Measurements from ENCODE around the gene CUX1.

Gene CUX1

DNA sequence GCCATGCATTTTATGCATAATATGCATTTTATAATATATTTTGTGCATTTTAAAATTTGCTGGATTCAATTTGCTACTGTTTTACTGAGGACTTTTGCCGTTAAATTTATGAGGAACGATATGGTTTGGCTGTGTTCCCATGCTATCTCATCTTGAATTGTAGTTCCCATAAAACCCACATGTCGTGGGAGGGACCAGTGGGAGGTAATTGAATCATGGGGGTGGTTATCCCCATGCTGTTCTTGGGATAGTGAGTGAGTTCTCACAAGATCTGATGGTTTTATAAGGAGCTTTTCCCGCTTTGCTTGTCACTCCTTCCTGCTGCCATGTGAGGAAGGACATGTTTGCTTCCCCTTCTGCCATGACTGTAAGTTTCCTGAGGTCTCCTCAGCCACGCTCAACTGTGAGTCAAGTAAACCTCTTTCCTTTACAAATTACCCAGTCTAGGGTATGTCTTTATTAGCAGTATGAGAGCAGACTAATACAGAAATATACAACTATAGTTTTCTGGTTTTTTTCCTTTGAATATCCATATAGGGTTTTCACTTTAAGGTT, 267.9 kb downstream of the CUX1 start:
- Histone ChIP-seq H3K4me3 (ENCODE audit: insufficient read length, low read depth) (no peak overlapping the region), H3K27me3 (ENCODE audit: insufficient read depth, insufficient read length) (no peaks in the 10 kb centered on the region), H3K36me3 (ENCODE audit: insufficient read depth, insufficient read length, low read length) (peaks cover 6% of the 10 kb centered on the region), H3K9me3 (ENCODE audit: insufficient read depth, low read length) (peaks cover 9% of the 10 kb centered on the region), H3K4me1 (ENCODE audit: insufficient read depth, insufficient read length) (peaks cover 3% of the 10 kb centered on the region), H3K9ac (ENCODE audit: insufficient read length, low read depth) (no peak overlapping the region)
- no peak for DNase-seq (ENCODE audit: low read depth, low spot score)
- no peak for TF ChIP-seq ZNF274 (IDR thresholded peaks at IDR 0.05; ENCODE audit: low read depth, low read length)
- TF ChIP-seq SUZ12 (IDR thresholded peaks at IDR 0.05; ENCODE audit: extremely low read depth, insufficient read depth, insufficient read length) = no peak
- TF ChIP-seq YY1 (IDR thresholded peaks at IDR 0.05; ENCODE audit: insufficient read depth, insufficient read length) = no peak

DNA sequence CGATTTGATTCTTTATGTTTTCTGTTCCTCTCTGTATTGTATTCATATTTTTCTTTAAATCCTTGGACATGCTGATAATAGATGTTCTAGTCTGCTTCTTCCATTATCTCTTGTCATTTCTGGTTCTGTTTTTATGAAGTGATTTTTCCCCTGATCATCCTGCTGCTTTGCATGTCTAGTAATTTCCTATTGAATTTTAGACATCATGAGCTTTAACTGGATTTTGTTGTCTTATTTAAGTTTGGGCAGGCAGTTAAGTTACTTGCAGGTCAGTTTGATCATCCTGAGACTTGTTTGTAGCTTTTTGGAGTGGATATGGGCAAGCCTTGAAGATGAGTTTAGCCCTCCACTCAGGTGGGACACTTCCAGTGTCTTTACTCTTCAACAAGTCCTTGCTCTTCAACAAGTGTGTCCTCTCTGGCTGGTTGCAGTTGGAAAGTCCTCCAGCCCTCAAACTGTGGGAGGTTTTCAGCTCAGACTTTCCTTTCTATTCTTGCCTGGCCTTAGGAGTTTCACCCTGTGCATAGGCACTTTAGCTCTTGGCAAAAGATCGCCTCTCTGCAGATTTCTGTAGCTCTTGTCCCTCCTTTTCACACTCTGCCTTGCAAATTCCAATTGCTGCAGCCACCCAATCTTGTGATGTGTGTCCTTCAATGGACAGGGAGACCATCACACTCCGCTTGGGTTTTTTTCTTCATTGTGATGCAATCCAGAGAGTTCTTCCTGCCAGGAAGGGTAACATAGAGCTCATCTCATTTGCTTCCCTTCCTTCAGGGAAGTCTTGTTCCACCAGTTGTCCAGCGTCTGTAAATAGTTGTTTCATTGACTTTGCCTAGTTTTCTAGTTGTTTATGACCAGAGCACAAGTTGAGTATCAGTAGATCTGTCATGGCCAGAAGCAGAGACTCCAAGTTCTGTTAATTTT, 272.0 kb downstream of the CUX1 start:
- TF ChIP-seq YY1 (IDR thresholded peaks at IDR 0.05; ENCODE audit: insufficient read depth, insufficient read length) (no peak), ZNF274 (IDR thresholded peaks at IDR 0.05; ENCODE audit: low read depth, low read length) (no peak), SUZ12 (IDR thresholded peaks at IDR 0.05; ENCODE audit: extremely low read depth, insufficient read depth, insufficient read length) (no peak)

DNA sequence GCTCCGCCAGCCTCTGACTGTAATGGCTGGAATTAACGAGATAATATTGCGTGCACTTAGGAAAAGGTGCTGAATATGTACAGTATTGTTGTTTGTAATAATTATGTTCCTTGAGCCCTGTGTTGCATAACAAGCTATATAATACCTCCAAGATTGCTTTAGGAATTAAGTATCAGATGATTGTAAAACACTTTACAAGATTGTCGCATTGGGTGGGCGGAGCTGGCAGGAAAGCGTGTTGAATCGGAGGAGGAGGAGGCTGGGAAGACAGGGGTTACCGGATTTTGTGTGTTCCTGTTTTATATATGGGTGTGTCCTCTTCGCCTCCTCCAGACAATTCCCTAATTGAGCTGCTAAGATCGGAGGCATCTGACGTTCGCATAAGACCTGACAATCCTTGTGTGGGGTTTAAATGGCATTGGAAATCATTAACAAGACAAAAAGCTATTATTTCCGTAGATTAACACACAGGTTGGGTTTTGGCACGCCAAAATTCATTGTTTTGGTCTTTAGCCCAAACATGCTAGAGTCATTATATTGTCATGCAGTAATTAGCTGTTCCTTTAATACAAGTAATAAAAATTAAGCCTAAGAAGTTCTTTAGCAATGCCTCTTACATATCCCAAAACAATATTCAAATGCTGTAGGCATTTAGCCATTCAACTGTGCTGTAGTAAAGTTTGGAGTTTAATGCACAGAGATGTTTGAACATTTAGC, 276.3 kb downstream of the CUX1 start:
- TF ChIP-seq SUZ12 (IDR thresholded peaks at IDR 0.05; ENCODE audit: extremely low read depth, insufficient read depth, insufficient read length) = no peak
- no peak for TF ChIP-seq YY1 (IDR thresholded peaks at IDR 0.05; ENCODE audit: insufficient read depth, insufficient read length)
- TF ChIP-seq ZNF274 (IDR thresholded peaks at IDR 0.05; ENCODE audit: low read depth, low read length) = no peak
- H3K9ac ChIP-seq (ENCODE audit: insufficient read length, low read depth) = no peak overlapping the region
- no peaks in the 10 kb centered on the region for H3K36me3 ChIP-seq (ENCODE audit: insufficient read depth, insufficient read length, low read length)
- H3K27me3 ChIP-seq (ENCODE audit: insufficient read depth, insufficient read length) = no peaks in the 10 kb centered on the region
- H3K4me1 ChIP-seq (ENCODE audit: insufficient read depth, insufficient read length) = peaks cover 1% of the 10 kb centered on the region
- no peak for DNase-seq (ENCODE audit: low read depth, low spot score)
- no peak overlapping the region for H3K4me3 ChIP-seq (ENCODE audit: insufficient read length, low read depth)
- no peaks in the 10 kb centered on the region for H3K9me3 ChIP-seq (ENCODE audit: insufficient read depth, low read length)

More for the DNA sequence above, 272.0 kb downstream of the CUX1 start:
- H3K36me3 ChIP-seq (ENCODE audit: insufficient read depth, insufficient read length, low read length) = no peaks in the 10 kb centered on the region
- H3K27me3 ChIP-seq (ENCODE audit: insufficient read depth, insufficient read length) = no peaks in the 10 kb centered on the region
- H3K9me3 ChIP-seq (ENCODE audit: insufficient read depth, low read length) = peaks cover 9% of the 10 kb centered on the region
- no peak overlapping the region for H3K9ac ChIP-seq (ENCODE audit: insufficient read length, low read depth)
- H3K4me3 ChIP-seq (ENCODE audit: insufficient read length, low read depth) = no peak overlapping the region
- H3K4me1 ChIP-seq (ENCODE audit: insufficient read depth, insufficient read length) = peaks cover 1% of the 10 kb centered on the region
- no peak for DNase-seq (ENCODE audit: low read depth, low spot score)

GRCh38 chr7:102094316-102094650, 276.9 kb downstream of the CUX1 start:
- Histone ChIP-seq H3K9ac (ENCODE audit: insufficient read length, low read depth) (no peak overlapping the region), H3K27me3 (ENCODE audit: insufficient read depth, insufficient read length) (no peaks in the 10 kb centered on the region), H3K36me3 (ENCODE audit: insufficient read depth, insufficient read length, low read length) (no peaks in the 10 kb centered on the region), H3K4me3 (ENCODE audit: insufficient read length, low read depth) (no peak overlapping the region), H3K9me3 (ENCODE audit: insufficient read depth, low read length) (no peaks in the 10 kb centered on the region), H3K4me1 (ENCODE audit: insufficient read depth, insufficient read length) (peaks cover 1% of the 10 kb centered on the region)
- TF ChIP-seq ZNF274 (IDR thresholded peaks at IDR 0.05; ENCODE audit: low read depth, low read length) = no peak
- no peak for TF ChIP-seq YY1 (IDR thresholded peaks at IDR 0.05; ENCODE audit: insufficient read depth, insufficient read length)
- TF ChIP-seq SUZ12 (IDR thresholded peaks at IDR 0.05; ENCODE audit: extremely low read depth, insufficient read depth, insufficient read length) = no peak
- DNase-seq (ENCODE audit: low read depth, low spot score) = no peak

GRCh38 chr7:102095321-102096011, 278.0 kb downstream of the CUX1 start:
- H3K4me1 ChIP-seq (ENCODE audit: insufficient read depth, insufficient read length) = peaks cover 1% of the 10 kb centered on the region
- H3K9ac ChIP-seq (ENCODE audit: insufficient read length, low read depth) = no peak overlapping the region
- no peaks in the 10 kb centered on the region for H3K9me3 ChIP-seq (ENCODE audit: insufficient read depth, low read length)
- H3K4me3 ChIP-seq (ENCODE audit: insufficient read length, low read depth) = no peak overlapping the region
- H3K36me3 ChIP-seq (ENCODE audit: insufficient read depth, insufficient read length, low read length) = no peaks in the 10 kb centered on the region
- TF ChIP-seq SUZ12 (IDR thresholded peaks at IDR 0.05; ENCODE audit: extremely low read depth, insufficient read depth, insufficient read length) (no peak), YY1 (IDR thresholded peaks at IDR 0.05; ENCODE audit: insufficient read depth, insufficient read length) (no peak), ZNF274 (IDR thresholded peaks at IDR 0.05; ENCODE audit: low read depth, low read length) (no peak)
- DNase-seq (ENCODE audit: low read depth, low spot score) = no peak
- H3K27me3 ChIP-seq (ENCODE audit: insufficient read depth, insufficient read length) = no peaks in the 10 kb centered on the region

DNA sequence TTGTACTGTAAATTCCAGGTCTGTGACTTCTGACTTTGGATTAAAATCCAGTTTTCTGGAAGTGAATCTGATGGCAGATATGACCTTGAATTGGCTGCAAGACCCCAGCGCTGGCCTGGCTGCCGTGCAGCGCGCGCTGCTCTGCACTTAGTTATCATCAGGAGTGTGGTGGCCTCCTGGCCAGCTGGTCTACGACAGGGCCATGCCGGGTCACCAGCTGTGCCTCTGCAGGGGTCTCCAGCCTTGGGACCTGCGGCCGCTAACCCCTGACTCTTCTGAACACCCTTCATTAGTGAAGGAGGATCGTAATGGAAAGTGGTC, 278.5 kb downstream of the CUX1 start:
- no peaks in the 10 kb centered on the region for H3K9me3 ChIP-seq (ENCODE audit: insufficient read depth, low read length)
- TF ChIP-seq ZNF274 (IDR thresholded peaks at IDR 0.05; ENCODE audit: low read depth, low read length) = no peak
- TF ChIP-seq SUZ12 (IDR thresholded peaks at IDR 0.05; ENCODE audit: extremely low read depth, insufficient read depth, insufficient read length) = no peak
- no peak for TF ChIP-seq YY1 (IDR thresholded peaks at IDR 0.05; ENCODE audit: insufficient read depth, insufficient read length)

More for the DNA sequence above, 278.5 kb downstream of the CUX1 start:
- Histone ChIP-seq H3K36me3 (ENCODE audit: insufficient read depth, insufficient read length, low read length) (no peaks in the 10 kb centered on the region), H3K4me1 (ENCODE audit: insufficient read depth, insufficient read length) (peaks cover 1% of the 10 kb centered on the region), H3K9ac (ENCODE audit: insufficient read length, low read depth) (no peak overlapping the region), H3K4me3 (ENCODE audit: insufficient read length, low read depth) (no peak overlapping the region), H3K27me3 (ENCODE audit: insufficient read depth, insufficient read length) (no peaks in the 10 kb centered on the region)
- no peak for DNase-seq (ENCODE audit: low read depth, low spot score)

Data from NT2/D1 (cell line).